ENCODE results near the gene FBXL16.

Gene FBXL16

GRCh38 chr16:704552-705380, 835 bp downstream of the FBXL16 start (continued):
- TF ChIP-seq EGR2 (tag by site-specific recombination; IDR thresholded peaks at IDR 0.05; ENCODE audit: low read depth) (peak; percentile 37; the same call in 1 of the 2 replicates), ZEB2 (tag by site-specific recombination; IDR thresholded peaks at IDR 0.05) (0 out of 2 replicates have a peak, but pooled peaks have one; percentile 26), ZNF777 (tag by site-specific recombination; IDR thresholded peaks at IDR 0.05; ENCODE audit: borderline replicate concordance) (no peak), KLF1 (tag by site-specific recombination; IDR thresholded peaks at IDR 0.05) (peak; percentile 67), SP2 (tag by site-specific recombination; IDR thresholded peaks at IDR 0.05) (peak; percentile 40), ZFP3 (tag by site-specific recombination; IDR thresholded peaks at IDR 0.05; ENCODE audit: low read depth) (no peak)

GRCh38 chr16:704047-704446, 1.6 kb downstream of the FBXL16 start:
- no peak overlapping the region for H3K27ac ChIP-seq (ENCODE audit: extremely low read depth, low read depth, low read length)
- CTCF ChIA-PET: interaction anchor here (0.8 to 1.1 kb wide), 3 partner anchors 8 to 142 kb away, joined by 3 to 7 read pairs (median 4); no protein-coding TSS in a partner anchor
- no peaks in the 10 kb centered on the region for H3K4me1 ChIP-seq (ENCODE audit: control insufficient read depth, insufficient read depth, low read length)
- TF ChIP-seq REPIN1 (tag by site-specific recombination; IDR thresholded peaks at IDR 0.05; ENCODE audit: low read depth) (no peak), ZFP37 (tag by site-specific recombination; IDR thresholded peaks at IDR 0.05) (no peak), ZNF335 (tag by site-specific recombination; conservative IDR thresholded peaks at IDR 0.05) (no peak), BCL6B (tag by site-specific recombination; IDR thresholded peaks at IDR 0.05) (no peak), ZIC2 (tag by site-specific recombination; IDR thresholded peaks at IDR 0.05) (peak; percentile 41), HOXC10 (CRISPR knock-in tag; IDR thresholded peaks at IDR 0.05) (no peak), ZNF169 (tag by site-specific recombination; IDR thresholded peaks at IDR 0.05) (no peak), ZNF596 (tag by site-specific recombination; IDR thresholded peaks at IDR 0.05) (no peak), ZNF600 (tag by site-specific recombination; IDR thresholded peaks at IDR 0.05) (no peak), SP2 (tag by site-specific recombination; IDR thresholded peaks at IDR 0.05) (peak; percentile 58), GLIS1 (tag by site-specific recombination; IDR thresholded peaks at IDR 0.05) (peak; percentile 21; the same call in 1 of the 2 replicates), ZBTB48 (tag by site-specific recombination; IDR thresholded peaks at IDR 0.05) (no peak), ZNF488 (tag by site-specific recombination; IDR thresholded peaks at IDR 0.05) (no peak), EGR2 (tag by site-specific recombination; IDR thresholded peaks at IDR 0.05; ENCODE audit: low read depth) (peak; percentile 70), ZNF394 (tag by site-specific recombination; IDR thresholded peaks at IDR 0.05; ENCODE audit: borderline replicate concordance) (no peak), ZFHX2 (tag by site-specific recombination; conservative IDR thresholded peaks at IDR 0.05) (peak; percentile 80)
- TF ChIP-seq, protein P1, sequence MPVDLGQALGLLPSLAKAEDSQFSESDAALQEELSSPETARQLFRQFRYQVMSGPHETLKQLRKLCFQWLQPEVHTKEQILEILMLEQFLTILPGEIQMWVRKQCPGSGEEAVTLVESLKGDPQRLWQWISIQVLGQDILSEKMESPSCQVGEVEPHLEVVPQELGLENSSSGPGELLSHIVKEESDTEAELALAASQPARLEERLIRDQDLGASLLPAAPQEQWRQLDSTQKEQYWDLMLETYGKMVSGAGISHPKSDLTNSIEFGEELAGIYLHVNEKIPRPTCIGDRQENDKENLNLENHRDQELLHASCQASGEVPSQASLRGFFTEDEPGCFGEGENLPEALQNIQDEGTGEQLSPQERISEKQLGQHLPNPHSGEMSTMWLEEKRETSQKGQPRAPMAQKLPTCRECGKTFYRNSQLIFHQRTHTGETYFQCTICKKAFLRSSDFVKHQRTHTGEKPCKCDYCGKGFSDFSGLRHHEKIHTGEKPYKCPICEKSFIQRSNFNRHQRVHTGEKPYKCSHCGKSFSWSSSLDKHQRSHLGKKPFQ (tag by site-specific recombination; IDR thresholded peaks at IDR 0.05): no peak
- TF ChIP-seq, protein P2, sequence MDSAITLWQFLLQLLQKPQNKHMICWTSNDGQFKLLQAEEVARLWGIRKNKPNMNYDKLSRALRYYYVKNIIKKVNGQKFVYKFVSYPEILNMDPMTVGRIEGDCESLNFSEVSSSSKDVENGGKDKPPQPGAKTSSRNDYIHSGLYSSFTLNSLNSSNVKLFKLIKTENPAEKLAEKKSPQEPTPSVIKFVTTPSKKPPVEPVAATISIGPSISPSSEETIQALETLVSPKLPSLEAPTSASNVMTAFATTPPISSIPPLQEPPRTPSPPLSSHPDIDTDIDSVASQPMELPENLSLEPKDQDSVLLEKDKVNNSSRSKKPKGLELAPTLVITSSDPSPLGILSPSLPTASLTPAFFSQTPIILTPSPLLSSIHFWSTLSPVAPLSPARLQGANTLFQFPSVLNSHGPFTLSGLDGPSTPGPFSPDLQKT (IDR thresholded peaks at IDR 0.05; ENCODE audit: borderline replicate concordance, low read depth, low read length): no peak
- POLR2A ChIA-PET: no interaction called here
- no peak overlapping the region for H3K4me3 ChIP-seq (ENCODE audit: low read depth, low read length)
- H3K36me3 ChIP-seq (ENCODE audit: control insufficient read depth in 2 of 2, insufficient read depth in 1 of 2, low read length in 2 of 2): no peaks in the 10 kb centered on the region
- H3K9me3 ChIP-seq (ENCODE audit: control insufficient read depth, insufficient read depth, low read depth, low read length): no peaks in the 10 kb centered on the region

Measured in HEK293 (cell line).